Natural killer cell (primary cell): ENCODE measurements around the gene PLAGL2. TPM values are rescaled to one million over a fixed set of nuclear protein-coding genes. Genes with fewer than 3 reads are reported as not detected.
A peak's percentile ranks its signal among the peaks of the same experiment; 100 is the strongest.

Experiments used
- ATAC-seq, 3 donors: fragments of 150-1000 bp in 2 of 3; fragments of 200-7000 bp in 1 of 3; cut with Tn5 transposase; 1 replicate in 1 of 3; 2 replicates in 2 of 3; pipeline ENCODE4 v1.10.0; 2021; ENCODE audit warnings: mild to moderate bottlenecking in 2 of 3, moderate library complexity in 2 of 3
- DNase-seq, 2 donors: peaks; one replicate each; pipeline versions ENCODE4 v3.0.0 to v3.0.0-alpha.2; 2013 to 2021; ENCODE audit warnings: mixed read lengths in 1 of 2
- H3K27ac ChIP-seq: one replicate; pipeline ENCODE4 v1.5.1; 2013; ENCODE audit warnings: mild to moderate bottlenecking, low read length
- H3K27me3 ChIP-seq: one replicate; pipeline ENCODE4 v1.6.1; 2013; ENCODE audit warnings: low read length; ENCODE audit not compliant: control insufficient read depth, insufficient read depth
- H3K36me3 ChIP-seq: one replicate; pipeline ENCODE4 v1.6.1; 2013; ENCODE audit warnings: low read length; ENCODE audit not compliant: control insufficient read depth, insufficient read depth
- H3K4me1 ChIP-seq: one replicate; pipeline ENCODE4 v1.6.1; 2013; ENCODE audit warnings: low read length; ENCODE audit not compliant: control insufficient read depth, insufficient read depth
- H3K4me3 ChIP-seq: one replicate; pipeline ENCODE4 v1.5.1; 2013; ENCODE audit warnings: low read length
- H3K9me3 ChIP-seq: one replicate; pipeline ENCODE4 v1.6.1; 2013; ENCODE audit warnings: low read length; ENCODE audit not compliant: control insufficient read depth, insufficient read depth
- H3K27ac Mint-ChIP-seq, 2 donors: one replicate each; pipeline ENCODE4 v1.8.0; 2022; ENCODE audit warnings: mild to moderate bottlenecking in 2 of 2, mixed read lengths in 2 of 2, moderate library complexity in 1 of 2
- H3K27me3 Mint-ChIP-seq, 2 donors: one replicate each; pipeline ENCODE4 v1.8.0; 2022; ENCODE audit warnings: low read depth in 2 of 2, mixed read lengths in 2 of 2
- H3K36me3 Mint-ChIP-seq: one replicate; pipeline ENCODE4 v1.8.0; 2022; ENCODE audit warnings: mixed read lengths
- H3K4me1 Mint-ChIP-seq, 2 donors: one replicate each; pipeline ENCODE4 v1.8.0; 2022; ENCODE audit warnings: mixed read lengths in 2 of 2
- H3K4me3 Mint-ChIP-seq: one replicate; pipeline ENCODE4 v1.8.0; 2022; ENCODE audit warnings: mild to moderate bottlenecking, moderate library complexity, mixed read lengths
- H3K9me3 Mint-ChIP-seq, 2 donors: one replicate each; pipeline ENCODE4 v1.8.0; 2022; ENCODE audit warnings: mixed read lengths in 2 of 2
- WGBS: methylation state at CpG from one replicate; pipeline ENCODE4 v1.1.7; 2013; ENCODE audit warnings: missing lambda C conversion rate; ENCODE audit not compliant: insufficient coverage; 5-methylcytosine and 5-hydroxymethylcytosine counted together
- intact Hi-C: fragments of 100-400 bp; cut with micrococcal nuclease; formaldehyde crosslinking; loops from one replicate; pipeline ENCODE4 v1.14.2; 2022
- total RNA-seq, 4 donors: library from RNA; stranded (reverse); fragments of 120-200 nt in 1 of 4; gene quantifications; one replicate each; pipeline versions ENCODE4 v1.2.3 to v1.2.4, GENCODE V29; 2013 to 2022
- TF ChIP-seq, protein P1 (sequence below): fragments of 200-600 bp; IDR thresholded peaks from one replicate; pipeline ENCODE4 v1.8.0; 2022; ENCODE audit warnings: antibody characterized with exemption

PLAGL2 gene
- total RNA-seq, 3 donors from 2014 or later (not counting 1 experiment from before 2014, with no cell fraction given), result 13.5 to 16.6 (median 15.1) TPM

DNA sequence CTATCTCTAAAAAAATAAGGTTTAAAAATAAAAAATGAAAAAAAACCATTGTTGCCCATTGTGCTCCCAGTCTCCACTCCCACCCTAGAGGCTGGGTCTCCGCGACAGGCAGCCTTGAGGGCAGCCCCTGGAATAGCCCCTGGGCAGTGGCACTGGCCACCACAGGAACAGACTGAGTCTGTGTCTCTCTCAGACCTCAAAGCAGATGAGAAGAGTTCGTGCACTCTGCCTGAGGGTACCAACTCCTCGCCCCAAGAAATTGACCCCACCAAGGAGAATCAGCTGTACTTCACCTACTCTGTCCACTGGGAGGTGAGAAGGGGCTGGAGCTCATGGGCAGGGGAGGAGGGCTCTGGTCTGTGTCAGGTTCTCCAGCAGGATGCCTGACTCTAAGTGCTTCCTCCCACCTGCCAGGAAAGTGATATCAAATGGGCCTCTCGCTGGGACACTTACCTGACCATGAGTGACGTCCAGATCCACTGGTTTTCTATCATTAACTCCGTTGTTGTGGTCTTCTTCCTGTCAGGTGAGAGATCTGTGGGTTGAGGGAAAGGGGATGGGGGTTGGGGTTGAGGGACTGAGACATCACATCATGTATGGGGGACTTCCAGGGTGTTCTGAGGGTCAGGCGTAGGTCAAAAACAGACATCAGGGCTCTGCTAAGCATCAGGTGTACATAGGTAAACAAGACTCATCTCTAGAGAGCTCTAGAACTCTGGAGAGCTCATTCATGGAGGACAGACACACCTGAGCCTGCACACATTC is 62.5 kb downstream of the PLAGL2 start:
- H3K9me3 Mint-ChIP-seq, result no peaks in the 10 kb centered on the region
- DNase-seq (no peak), ATAC-seq (no peak)
- peaks cover 74% of the 10 kb centered on the region for H3K36me3 ChIP-seq
- H3K4me1 Mint-ChIP-seq, result no peaks in the 10 kb centered on the region
- intact Hi-C loops, result no loop called here
- peak overlapping the region in 1 of 2 donors; percentile 18 for H3K27ac Mint-ChIP-seq
- H3K4me3 ChIP-seq, result no peak overlapping the region
- 91% methylated on average over 8 of the region's 8 CpGs for WGBS
- no peaks in the 10 kb centered on the region for H3K27me3 ChIP-seq
- H3K27me3 Mint-ChIP-seq, result no peaks in the 10 kb centered on the region
- no peak overlapping the region for H3K27ac ChIP-seq
- no peaks in the 10 kb centered on the region for H3K4me1 ChIP-seq
- TF ChIP-seq, protein P1, sequence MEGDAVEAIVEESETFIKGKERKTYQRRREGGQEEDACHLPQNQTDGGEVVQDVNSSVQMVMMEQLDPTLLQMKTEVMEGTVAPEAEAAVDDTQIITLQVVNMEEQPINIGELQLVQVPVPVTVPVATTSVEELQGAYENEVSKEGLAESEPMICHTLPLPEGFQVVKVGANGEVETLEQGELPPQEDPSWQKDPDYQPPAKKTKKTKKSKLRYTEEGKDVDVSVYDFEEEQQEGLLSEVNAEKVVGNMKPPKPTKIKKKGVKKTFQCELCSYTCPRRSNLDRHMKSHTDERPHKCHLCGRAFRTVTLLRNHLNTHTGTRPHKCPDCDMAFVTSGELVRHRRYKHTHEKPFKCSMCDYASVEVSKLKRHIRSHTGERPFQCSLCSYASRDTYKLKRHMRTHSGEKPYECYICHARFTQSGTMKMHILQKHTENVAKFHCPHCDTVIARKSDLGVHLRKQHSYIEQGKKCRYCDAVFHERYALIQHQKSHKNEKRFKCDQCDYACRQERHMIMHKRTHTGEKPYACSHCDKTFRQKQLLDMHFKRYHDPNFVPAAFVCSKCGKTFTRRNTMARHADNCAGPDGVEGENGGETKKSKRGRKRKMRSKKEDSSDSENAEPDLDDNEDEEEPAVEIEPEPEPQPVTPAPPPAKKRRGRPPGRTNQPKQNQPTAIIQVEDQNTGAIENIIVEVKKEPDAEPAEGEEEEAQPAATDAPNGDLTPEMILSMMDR, result no peak
- no peaks in the 10 kb centered on the region for H3K9me3 ChIP-seq
- H3K4me3 Mint-ChIP-seq, result no peak overlapping the region
- H3K36me3 Mint-ChIP-seq, result peaks cover 12% of the 10 kb centered on the region

DNA sequence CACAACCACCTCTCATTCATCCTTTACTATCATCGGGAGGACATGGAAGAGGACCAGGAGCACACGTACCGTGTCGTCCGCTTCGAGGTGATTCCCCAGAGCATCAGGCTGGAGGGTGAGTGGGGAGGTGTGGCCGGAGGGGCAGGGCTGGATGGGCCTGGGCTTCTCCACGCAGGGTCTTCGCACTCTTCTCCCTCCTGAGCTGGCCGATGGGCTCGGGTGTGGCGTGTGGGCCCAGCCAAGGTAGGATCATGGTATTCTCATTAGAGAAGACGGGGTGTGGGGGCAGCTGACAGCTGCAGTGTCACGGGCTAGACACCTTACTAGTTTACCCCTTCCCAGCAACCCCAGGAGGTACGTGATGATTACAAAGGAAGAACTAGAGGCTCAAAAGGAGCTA is 64.6 kb downstream of the PLAGL2 start:
- peaks cover 21% of the 10 kb centered on the region for H3K36me3 Mint-ChIP-seq
- H3K27me3 Mint-ChIP-seq, result no peaks in the 10 kb centered on the region

More for the DNA sequence above, 64.6 kb downstream of the PLAGL2 start:
- Mint-ChIP-seq H3K27ac (no peak overlapping the region), H3K4me3 (no peak overlapping the region), H3K9me3 (no peaks in the 10 kb centered on the region), H3K4me1 (peaks cover 4 to 6% of the 10 kb centered on the region in 2 donors)
- TF ChIP-seq, protein P1, result no peak
- H3K36me3 ChIP-seq, result peaks cover 80% of the 10 kb centered on the region
- H3K27me3 ChIP-seq, result no peaks in the 10 kb centered on the region
- 99% methylated on average over 14 of the region's 15 CpGs for WGBS
- H3K4me3 ChIP-seq, result no peak overlapping the region
- no peak for ATAC-seq
- H3K4me1 ChIP-seq, result no peaks in the 10 kb centered on the region
- H3K9me3 ChIP-seq, result no peaks in the 10 kb centered on the region
- no peak for DNase-seq
- H3K27ac ChIP-seq, result no peak overlapping the region
- intact Hi-C loops, result no loop called here

Other genes with a start within 250 kb of the PLAGL2 start
- gene XKR7, start 239.6 kb downstream of the PLAGL2 start, total RNA-seq, result not detected
- gene CCM2L, start 197.3 kb downstream of the PLAGL2 start, total RNA-seq, result not detected
- 10 to 100 TPM in 2 of 3 donors, 1 to 10 TPM in 1; 6.3 to 31.6 (median 12.4) TPM for gene HCK, start 155.5 kb downstream of the PLAGL2 start, total RNA-seq
- gene TM9SF4, start 98.0 kb downstream of the PLAGL2 start, total RNA-seq, result 10 to 100 TPM; 35.8 to 42.8 (median 41.2) TPM
- 10 to 100 TPM in 2 of 3 donors, 1 to 10 TPM in 1; 9.7 to 14.5 (median 13.2) TPM for gene POFUT1, start 137 bp upstream of the PLAGL2 start, total RNA-seq
- 10 to 100 TPM; 10.2 to 14.3 (median 13.2) TPM for gene KIF3B, start 69.9 kb upstream of the PLAGL2 start, total RNA-seq
- 100 to 1,000 TPM; 106 to 125 (median 108) TPM for gene ASXL1, start 150.6 kb upstream of the PLAGL2 start, total RNA-seq